Glomerular visceral epithelial cell (primary cell): ENCODE results near the gene FBXL7.
A peak's percentile ranks its signal among the peaks of the same experiment; 100 is the strongest.

Experiments used
- DNase-seq: peaks from one replicate; pipeline ENCODE4 v3.0.0-alpha.2; 2016; ENCODE audit errors: extremely low spot score

Gene FBXL7

DNA sequence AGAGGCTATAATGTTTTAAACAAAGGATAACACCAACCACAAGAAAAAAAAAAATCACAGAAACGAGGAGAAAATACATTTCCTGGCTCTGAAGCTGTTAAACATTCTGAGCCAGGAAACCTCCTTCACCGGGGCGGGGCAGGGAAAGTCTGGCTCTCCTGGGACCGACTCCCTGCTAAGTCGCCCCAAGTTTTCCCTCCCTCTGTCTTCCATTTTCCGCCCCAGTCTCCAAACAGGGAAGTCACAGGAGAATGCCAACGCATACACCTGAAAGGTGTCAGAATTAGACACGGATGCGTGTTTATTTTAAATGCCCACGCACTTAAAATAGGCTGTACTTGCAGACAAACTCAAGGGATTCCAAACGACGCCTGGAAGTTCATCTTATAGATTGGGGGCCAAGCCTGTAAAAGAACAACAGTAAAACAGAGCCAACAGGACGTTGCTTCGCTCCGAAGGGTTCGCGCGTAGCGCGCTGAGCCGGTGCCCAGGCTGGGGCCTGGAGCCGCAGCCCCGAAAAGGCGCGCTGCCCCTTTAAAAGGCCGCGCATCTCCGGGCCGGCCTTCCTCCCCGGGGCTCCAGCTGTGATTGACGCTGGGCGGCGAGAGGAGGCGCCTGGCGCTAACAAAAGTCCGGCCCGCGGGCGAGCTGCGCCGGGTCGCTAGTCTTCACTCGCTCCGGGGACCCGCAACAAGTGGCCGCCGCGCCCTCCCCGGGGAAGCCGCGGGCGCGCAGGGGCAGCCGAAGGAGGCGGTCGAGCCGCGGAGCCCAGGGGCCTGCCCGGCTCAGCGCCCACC lies at the start of gene FBXL7:
FBXL7 (plus strand) TSS at position 653 of the 797 bp plus-strand sequence.
- peak; percentile 86 for DNase-seq

- DNase-seq = no peak
These were observed 49.5 kb upstream of the FBXL7 start for GRCh38 chr5:15450473-15450872.

DNA sequence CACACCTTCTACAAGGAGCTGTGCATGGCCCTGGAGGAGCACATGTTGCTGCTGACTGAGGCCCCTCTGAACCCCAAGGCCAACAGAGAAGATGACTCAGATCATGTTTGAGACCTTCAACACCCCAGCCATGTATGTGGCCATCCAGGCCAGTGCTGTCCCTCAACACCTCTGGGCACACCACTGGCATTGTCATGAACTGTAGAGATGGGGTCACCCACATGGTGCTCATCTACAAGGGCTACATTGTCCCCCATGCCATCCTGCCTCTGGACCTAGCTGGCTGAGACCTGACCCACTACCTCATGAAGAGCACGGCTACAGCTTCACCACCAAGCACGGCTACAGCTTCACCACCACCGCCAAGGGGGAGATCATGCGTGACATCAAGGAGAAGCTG lies 49.0 kb upstream of the FBXL7 start:
- DNase-seq = no peak

- no peak for DNase-seq
These were observed 48.0 kb upstream of the FBXL7 start for GRCh38 chr5:15452030-15452429.

- DNase-seq = no peak
These were observed 47.2 kb upstream of the FBXL7 start for GRCh38 chr5:15452781-15453180.

GRCh38 chr5:15459200-15459599 lies 40.8 kb upstream of the FBXL7 start:
- DNase-seq = no peak

DNA sequence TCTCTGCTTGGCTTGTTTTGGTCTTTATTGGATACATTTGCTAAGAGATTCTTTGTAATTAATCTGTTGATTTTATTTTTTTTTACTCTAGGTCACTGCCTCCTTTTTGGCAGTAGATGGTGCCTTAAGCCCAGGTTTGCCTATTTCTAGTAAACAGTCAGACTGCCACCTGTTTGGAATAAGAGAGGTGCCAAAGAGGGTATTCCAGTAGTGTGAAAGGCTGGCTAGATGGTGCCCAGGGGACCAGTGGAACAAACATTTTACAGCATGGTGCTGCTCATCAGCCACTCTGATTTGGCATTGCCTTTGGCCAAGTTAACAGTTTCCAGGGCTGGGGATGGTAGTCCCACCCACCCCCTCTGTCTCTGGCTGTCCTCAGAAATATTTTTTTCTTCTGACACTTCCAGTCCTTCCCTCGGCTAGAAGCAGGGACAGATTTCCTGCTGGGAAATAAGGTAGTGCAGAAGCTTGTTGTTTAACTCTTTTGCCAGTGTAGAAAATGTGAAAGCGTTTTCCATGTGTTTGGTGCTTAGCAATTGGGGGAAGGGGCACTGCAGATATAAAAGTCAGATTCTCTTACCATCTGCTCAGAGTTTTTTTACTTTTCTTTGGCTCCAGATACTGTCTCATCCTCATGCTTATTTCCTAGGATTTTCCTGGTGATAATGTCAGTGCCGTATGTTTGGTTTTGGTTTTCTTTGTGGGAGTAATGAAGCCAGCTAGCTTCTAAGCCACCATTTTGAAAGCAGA lies 36.6 kb upstream of the FBXL7 start:
- DNase-seq = peak; percentile 28

GRCh38 chr5:15472116-15472515 lies 27.9 kb upstream of the FBXL7 start:
- no peak for DNase-seq

- no peak for DNase-seq
These were observed 25.7 kb upstream of the FBXL7 start for GRCh38 chr5:15474143-15474719.

GRCh38 chr5:15475367-15475766 lies 24.6 kb upstream of the FBXL7 start:
- no peak for DNase-seq

DNA sequence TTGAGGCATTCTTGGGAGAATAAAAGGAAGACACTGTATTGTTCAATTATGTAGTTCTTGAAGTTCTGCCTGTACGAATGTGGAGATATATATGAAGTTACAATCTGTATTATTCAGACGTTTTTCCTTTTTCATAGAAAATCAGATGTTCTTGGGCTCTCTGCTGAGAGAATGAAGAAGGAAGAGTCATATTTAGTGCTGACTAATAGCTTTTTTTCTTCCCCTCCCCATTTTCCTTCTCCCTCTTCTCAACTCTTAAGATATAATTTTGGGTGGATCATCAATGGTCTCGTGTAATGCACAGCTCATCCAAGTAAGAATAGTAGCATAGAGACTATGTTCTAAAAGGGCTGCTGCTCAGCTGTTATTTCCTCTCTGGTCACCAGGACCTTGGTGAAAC lies 23.0 kb upstream of the FBXL7 start:
- no peak for DNase-seq

GRCh38 chr5:15480436-15480835 lies 19.5 kb upstream of the FBXL7 start:
- DNase-seq = no peak

DNA sequence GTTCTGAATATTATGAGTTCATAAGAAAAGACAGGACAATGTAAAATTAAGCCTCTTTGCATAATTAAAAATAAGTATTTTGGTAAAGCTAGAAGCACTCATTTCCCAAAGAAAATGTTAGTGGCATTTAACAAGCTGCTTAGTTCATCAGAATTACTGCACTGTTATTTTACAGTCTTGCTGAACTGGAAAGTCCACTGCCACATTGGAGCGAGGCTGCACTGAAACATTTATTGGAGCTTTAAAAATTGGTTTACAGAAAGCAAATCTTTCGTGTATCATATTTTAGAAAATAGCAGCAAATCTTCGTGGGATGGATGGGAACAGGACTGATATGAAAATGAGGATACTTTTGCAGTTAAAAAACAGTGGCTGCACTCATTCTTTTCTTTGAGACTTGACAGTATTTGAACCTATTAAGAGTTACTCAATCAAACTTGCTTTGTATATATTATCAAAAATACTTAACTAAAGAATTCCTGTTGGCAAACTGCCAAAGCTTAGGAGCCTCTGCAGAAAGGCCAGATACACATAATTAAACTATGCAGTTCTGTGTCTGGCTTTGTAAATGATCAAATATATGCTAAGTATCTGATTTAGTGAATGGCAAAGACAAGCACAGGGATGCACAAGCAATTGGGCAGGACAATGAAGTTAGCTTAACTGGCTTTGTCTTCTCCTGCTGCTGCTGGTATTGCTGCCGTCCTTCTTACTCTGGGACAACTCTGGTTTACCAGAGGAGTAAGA lies 16.5 kb upstream of the FBXL7 start:
- DNase-seq = no peak

- no peak for DNase-seq
These were observed 12.8 kb upstream of the FBXL7 start for GRCh38 chr5:15487228-15487627.

DNA sequence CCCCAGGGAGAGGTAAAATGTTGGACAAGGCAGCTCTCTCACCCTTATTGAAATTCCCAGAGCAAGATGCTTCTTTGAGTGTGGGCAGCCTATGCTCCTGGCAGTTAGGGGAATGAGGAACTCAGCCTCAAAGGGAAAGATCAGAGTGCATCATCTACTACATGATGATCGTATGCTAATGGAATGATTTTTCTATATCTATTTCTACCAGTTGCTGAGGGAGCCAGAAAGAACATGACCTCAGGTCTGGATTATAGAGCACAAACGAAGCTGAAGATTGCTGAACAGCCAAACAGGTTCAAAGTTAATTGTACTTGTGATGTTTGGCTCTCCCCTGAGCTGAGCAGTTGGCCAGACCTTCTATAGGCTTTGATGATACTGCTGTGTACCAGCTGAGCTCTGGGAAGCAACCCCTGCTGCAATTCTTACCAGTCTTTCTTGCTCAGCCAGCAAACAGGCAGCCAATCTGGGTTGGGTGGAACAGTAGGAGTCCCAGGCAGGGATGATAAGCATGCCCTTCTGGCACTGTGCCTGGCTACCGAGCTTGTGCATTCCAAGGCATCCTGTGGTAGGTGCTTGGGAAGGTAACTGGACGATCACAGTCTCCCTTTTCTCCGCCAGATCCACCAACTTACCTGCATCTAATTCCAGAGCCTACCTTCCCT lies 10.3 kb upstream of the FBXL7 start:
- no peak for DNase-seq

DNA sequence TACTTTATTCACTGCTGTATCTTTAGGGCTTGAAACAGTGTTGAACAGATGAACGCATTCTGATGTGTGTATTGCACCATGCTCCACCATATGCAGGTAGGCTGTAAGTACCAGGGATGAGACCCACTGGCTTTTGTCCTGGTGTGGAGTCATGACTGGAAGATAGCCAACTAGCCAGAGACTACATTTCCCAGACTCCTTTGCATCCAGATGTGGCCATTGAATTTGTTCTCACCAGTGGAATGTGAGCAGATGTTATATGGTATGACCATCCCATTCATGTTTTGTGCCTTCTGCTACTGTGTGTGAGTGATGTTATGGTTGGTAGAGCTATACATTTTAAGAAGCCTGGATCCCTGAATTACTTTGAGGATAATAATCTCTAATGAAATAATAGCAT lies 7.4 kb upstream of the FBXL7 start:
- DNase-seq = no peak

GRCh38 chr5:15493501-15493900 lies 6.5 kb upstream of the FBXL7 start:
- DNase-seq = no peak

DNA sequence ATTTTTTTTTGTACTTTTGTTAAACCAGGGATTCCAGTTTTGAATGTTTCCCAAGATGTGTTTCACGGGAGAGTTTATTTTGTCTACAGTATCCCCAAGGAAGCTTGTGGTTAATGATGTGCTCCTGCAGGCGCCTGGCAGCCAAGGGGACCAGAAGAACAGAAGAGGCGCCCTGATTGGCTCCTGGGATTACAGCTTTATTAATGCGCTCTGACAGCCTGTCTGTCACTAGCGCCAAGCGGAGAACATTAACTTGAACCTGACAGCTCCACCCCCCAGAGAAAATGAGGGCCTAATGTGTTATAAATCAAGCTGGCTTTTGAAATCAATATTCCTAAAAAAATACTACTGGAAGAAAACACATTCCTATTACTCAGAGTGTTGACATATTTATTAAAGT lies 5.0 kb upstream of the FBXL7 start:
- DNase-seq = no peak

GRCh38 chr5:15496886-15497285 lies 3.1 kb upstream of the FBXL7 start:
- no peak for DNase-seq

DNA sequence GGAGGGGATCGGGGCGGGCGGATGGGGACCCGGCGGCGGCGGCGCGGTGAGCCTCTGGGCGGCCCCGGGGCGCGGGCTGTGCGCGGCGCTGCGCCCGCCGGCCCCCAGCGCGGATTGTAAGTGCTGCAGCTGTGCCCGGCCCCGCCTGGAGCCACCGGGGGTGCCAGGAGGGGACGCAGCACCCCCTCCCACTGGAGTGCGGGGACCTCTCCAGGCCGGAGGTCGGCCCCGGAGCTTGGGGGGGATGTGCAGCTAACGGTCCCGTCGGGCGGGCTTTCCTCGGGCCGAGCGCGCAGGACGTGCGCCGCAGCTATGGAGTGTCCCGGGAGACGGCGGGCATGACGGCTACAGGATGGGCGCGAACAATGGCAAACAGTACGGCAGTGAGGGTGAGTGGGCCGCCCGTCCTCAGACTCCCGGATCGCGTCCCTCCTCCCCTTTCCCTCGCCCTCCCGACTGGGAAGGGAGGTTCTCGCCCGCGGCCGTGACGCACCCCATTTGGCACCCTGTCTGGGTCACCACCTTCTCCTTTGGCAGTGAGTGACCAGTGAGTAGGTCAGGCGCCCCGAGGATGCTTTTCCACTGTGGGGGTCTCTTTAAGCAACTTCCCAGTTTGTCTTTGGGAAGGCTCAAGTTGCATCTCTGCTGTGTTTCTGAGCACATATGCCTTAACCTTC lies 483 bp downstream of the FBXL7 start:
- peak; percentile 67 for DNase-seq
